Right atrium auricular region (tissue), 2 donors: Measurements from ENCODE around the gene CSNK2A3. TPM values are rescaled to one million over a fixed set of nuclear protein-coding genes. Genes with fewer than 3 reads are reported as not detected.

ENCODE experiments used
- DNase-seq: peaks from one replicate; pipeline ENCODE4 v3.0.0-alpha.2; 2019; ENCODE audit warnings: low spot score
- H3K27ac ChIP-seq, 2 donors: fragments of 200-600 bp; sonication (generic); 1 replicate in 1 of 2; 2 replicates in 1 of 2; pipeline ENCODE4 v1.5.1; 2016 to 2019
- H3K27me3 ChIP-seq, 2 donors: fragments of 200-600 bp; sonication (generic); one replicate each; pipeline versions ENCODE4 v1.5.1 to v1.6.0; 2017 to 2019
- H3K36me3 ChIP-seq: fragments of 200-600 bp; sonication (generic); one replicate; pipeline ENCODE4 v1.5.1; 2016
- H3K4me1 ChIP-seq, 2 donors: fragments of 200-600 bp; sonication (generic); one replicate each; pipeline versions ENCODE4 v1.5.1 to v1.6.0; 2017 to 2019
- H3K4me3 ChIP-seq, 2 donors: fragments of 200-600 bp; sonication (generic); 1 replicate in 1 of 2; 2 replicates in 1 of 2; pipeline ENCODE4 v1.5.1; 2017 to 2019; ENCODE audit warnings: mild to moderate bottlenecking in 1 of 2, moderate library complexity in 1 of 2
- H3K9me3 ChIP-seq, 2 donors: fragments of 200-600 bp; sonication (generic); one replicate each; pipeline ENCODE4 v1.5.1; 2019
- total RNA-seq, 2 donors: library from RNA; depleted of rRNA; stranded (reverse); fragments of >200 nt; gene quantifications; one replicate each; pipeline ENCODE4 v1.1.0, GENCODE V29; 2016
- TF ChIP-seq, protein P1 (sequence below), 2 donors: fragments of 200-600 bp; sonication (generic); IDR thresholded peaks; one replicate each; pipeline ENCODE4 v1.5.1; 2019; ENCODE audit warnings: antibody characterized with exemption in 2 of 2

CSNK2A3 gene
- total RNA-seq, 2 donors from 2014 or later: 0.75 to 1.3 TPM

DNA sequence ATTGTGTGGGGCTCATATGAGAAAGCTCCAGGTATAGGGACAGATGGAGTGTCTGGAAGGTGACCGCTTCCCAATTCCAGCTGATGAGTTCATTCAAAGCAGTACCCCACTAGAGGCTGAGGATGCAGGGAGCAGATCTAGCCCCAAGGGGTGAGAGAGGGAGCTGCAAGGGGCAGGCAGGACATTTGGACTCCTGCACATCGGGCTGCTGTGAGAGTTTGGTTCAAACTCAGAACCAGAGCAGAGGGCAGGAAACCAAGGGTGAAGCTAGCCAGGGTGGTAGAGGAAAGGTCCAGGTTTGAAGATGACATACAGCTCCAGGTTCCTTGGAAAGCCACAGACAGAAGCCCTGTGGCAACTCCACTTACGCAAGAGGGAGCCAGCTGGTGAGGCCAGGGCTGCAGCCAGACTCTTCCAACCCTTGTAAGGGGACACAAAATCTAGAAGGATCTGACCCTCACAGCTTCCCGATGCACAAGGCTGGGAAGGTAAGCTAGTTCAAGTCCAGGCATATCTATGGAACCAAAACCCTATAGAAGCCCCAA is 1.9 kb downstream of the CSNK2A3 start:
- Histone ChIP-seq H3K4me3 (no peak overlapping the region), H3K27me3 (no peaks in the 10 kb centered on the region), H3K27ac (peak overlapping the region in 1 of 2 donors; percentile 16), H3K36me3 (no peaks in the 10 kb centered on the region), H3K9me3 (no peaks in the 10 kb centered on the region), H3K4me1 (peaks cover 0 to 45% of the 10 kb centered on the region in 2 donors)
- TF ChIP-seq, protein P1, sequence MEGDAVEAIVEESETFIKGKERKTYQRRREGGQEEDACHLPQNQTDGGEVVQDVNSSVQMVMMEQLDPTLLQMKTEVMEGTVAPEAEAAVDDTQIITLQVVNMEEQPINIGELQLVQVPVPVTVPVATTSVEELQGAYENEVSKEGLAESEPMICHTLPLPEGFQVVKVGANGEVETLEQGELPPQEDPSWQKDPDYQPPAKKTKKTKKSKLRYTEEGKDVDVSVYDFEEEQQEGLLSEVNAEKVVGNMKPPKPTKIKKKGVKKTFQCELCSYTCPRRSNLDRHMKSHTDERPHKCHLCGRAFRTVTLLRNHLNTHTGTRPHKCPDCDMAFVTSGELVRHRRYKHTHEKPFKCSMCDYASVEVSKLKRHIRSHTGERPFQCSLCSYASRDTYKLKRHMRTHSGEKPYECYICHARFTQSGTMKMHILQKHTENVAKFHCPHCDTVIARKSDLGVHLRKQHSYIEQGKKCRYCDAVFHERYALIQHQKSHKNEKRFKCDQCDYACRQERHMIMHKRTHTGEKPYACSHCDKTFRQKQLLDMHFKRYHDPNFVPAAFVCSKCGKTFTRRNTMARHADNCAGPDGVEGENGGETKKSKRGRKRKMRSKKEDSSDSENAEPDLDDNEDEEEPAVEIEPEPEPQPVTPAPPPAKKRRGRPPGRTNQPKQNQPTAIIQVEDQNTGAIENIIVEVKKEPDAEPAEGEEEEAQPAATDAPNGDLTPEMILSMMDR (IDR thresholded peaks at IDR 0.05): no peak
- no peak for DNase-seq

DNA sequence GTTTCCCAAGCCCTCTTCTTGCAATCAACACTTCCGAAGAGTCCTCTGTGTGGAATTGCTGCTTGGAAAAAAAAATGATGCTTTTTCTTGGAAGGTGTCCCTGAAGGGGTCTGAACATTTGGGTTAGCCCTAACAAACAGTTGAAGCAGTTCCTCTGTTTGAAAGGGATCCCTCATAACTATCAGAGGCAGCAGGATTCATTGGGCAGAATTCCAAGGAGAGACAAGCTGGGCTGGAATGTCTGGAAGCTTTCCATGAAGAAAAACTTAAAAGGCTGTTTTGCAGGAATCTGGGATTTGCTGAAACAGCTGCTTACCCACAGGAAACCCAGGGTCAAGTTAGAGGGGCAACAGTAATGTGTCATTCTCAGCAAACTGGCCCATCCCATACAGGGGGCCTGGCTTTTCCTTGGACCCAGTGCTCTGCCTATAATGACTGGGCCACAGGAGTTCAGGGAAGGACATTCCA is 3.1 kb downstream of the CSNK2A3 start:
- peaks cover 0 to 45% of the 10 kb centered on the region in 2 donors for H3K4me1 ChIP-seq
- H3K36me3 ChIP-seq: no peaks in the 10 kb centered on the region
- DNase-seq: no peak
- H3K27ac ChIP-seq: no peak overlapping the region
- no peak overlapping the region for H3K4me3 ChIP-seq
- TF ChIP-seq, protein P1 (IDR thresholded peaks at IDR 0.05): no peak
- H3K9me3 ChIP-seq: no peaks in the 10 kb centered on the region
- H3K27me3 ChIP-seq: no peaks in the 10 kb centered on the region

DNA sequence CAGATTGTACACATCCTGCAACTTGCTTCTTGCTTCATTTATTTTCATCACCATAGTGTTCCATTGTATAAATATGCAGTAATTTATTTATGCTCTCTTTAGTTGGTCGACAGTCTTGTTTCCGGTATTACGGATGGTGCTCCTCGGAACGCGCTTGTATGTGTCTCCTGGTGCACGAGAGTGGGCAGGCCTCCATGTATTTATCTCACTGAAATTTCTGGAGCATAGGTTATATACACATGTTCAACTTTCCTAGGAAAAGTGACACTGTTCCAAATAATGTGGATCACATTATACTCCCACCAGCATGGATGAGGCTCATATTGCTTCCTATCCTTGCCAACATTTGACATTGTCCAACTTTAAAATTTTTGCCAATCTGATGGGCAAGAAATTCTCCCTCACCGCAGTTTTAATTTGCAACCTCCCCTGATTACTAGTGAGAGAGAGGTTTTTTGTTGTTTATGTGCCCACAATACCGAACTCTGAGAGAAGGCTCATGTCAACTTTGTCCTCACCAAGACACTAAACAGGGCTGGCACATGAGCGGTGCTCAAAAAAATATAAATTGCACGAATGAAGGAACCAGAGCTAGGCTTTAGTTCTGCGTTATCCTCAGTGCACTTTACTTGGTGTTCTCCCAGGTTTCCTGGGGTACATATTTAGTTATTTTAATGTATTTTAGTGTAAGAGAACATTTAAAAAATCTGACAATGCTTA is 3.8 kb downstream of the CSNK2A3 start:
- no peak overlapping the region for H3K27ac ChIP-seq
- H3K27me3 ChIP-seq: no peaks in the 10 kb centered on the region
- peaks cover 0 to 45% of the 10 kb centered on the region in 2 donors for H3K4me1 ChIP-seq
- DNase-seq: no peak
- no peaks in the 10 kb centered on the region for H3K9me3 ChIP-seq
- no peak overlapping the region for H3K4me3 ChIP-seq
- H3K36me3 ChIP-seq: no peaks in the 10 kb centered on the region
- TF ChIP-seq, protein P1 (IDR thresholded peaks at IDR 0.05): no peak

DNA sequence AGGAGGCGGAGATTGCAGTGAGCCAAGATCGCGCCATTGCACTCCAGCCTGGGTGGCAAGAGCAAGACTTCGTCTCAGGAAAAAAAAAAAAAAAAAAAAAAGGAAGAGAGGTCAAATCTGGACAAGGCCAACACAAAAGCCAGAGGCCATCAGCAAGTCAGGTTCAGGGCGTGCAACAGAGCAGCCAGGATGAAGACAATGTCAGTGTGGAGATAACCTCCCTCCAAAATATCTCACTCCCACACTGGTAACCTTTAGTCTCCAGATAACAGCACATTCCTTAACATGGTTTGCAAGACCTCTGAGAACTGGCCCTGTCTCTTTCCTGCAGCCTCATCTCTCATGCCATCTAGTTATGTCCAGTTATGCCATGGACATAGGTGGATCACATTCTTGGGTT is 4.7 kb downstream of the CSNK2A3 start:
- no peak overlapping the region for H3K4me3 ChIP-seq
- H3K9me3 ChIP-seq: no peaks in the 10 kb centered on the region
- no peaks in the 10 kb centered on the region for H3K27me3 ChIP-seq
- H3K4me1 ChIP-seq: peaks cover 0 to 45% of the 10 kb centered on the region in 2 donors
- no peak overlapping the region for H3K27ac ChIP-seq
- TF ChIP-seq, protein P1 (IDR thresholded peaks at IDR 0.05): no peak
- no peaks in the 10 kb centered on the region for H3K36me3 ChIP-seq
- no peak for DNase-seq

DNA sequence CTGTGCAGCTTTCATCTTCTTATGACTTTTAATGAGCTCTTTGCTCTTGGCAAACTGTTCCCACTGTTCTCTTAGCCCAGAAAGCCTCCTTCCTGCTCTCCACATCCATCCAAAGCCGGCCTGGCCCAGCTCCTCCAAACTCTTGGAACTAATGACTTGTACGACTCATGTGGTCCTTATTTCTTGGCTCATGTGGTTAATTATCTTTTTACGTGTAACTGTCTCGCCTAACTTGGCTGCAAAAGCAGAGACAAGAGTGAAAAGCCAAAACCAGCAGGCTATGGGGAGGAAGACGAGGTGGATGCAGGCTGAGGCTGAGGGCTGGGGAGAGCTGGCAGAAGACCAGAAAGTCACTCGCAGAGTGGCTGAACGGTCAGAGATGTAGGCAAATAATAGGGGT is 5.5 kb downstream of the CSNK2A3 start:
- Histone ChIP-seq H3K27me3 (no peaks in the 10 kb centered on the region), H3K36me3 (no peaks in the 10 kb centered on the region), H3K27ac (no peak overlapping the region), H3K9me3 (no peaks in the 10 kb centered on the region), H3K4me3 (no peak overlapping the region), H3K4me1 (peaks cover 0 to 45% of the 10 kb centered on the region in 2 donors)
- DNase-seq: no peak
- TF ChIP-seq, protein P1 (IDR thresholded peaks at IDR 0.05): no peak
